Stimulated activated CD4-positive, alpha-beta T cell treated with anti-CD3 and anti-CD28 coated beads, Interleukin-1b, Interleukin-23, amount 100 ng/mL, for 48 hours (primary cell): ENCODE measurements around the gene UBL4B.

Experiments used
- DNase-seq: peaks from one replicate; pipeline ENCODE4 v3.0.0-alpha.2; 2020

The UBL4B gene

GRCh38 chr1:110118636-110119396, 6.6 kb downstream of the UBL4B start:
- DNase-seq, result peak; percentile 59

- DNase-seq, result no peak
These were observed 7.6 kb downstream of the UBL4B start for GRCh38 chr1:110119843-110120242.

- DNase-seq, result no peak
These were observed 8.8 kb downstream of the UBL4B start for GRCh38 chr1:110120960-110121561.

GRCh38 chr1:110123224-110123623, 11.0 kb downstream of the UBL4B start:
- no peak for DNase-seq

- no peak for DNase-seq
These were observed 13.6 kb downstream of the UBL4B start for GRCh38 chr1:110125810-110126209.

GRCh38 chr1:110130113-110130591, 17.9 kb downstream of the UBL4B start:
- no peak for DNase-seq

GRCh38 chr1:110130989-110131388, 18.7 kb downstream of the UBL4B start:
- DNase-seq, result no peak

- DNase-seq, result no peak
These were observed 20.4 kb downstream of the UBL4B start for GRCh38 chr1:110132682-110133081.

GRCh38 chr1:110133436-110133835, 21.2 kb downstream of the UBL4B start:
- DNase-seq, result no peak

- no peak for DNase-seq
These were observed 21.9 kb downstream of the UBL4B start for GRCh38 chr1:110134050-110134595.

GRCh38 chr1:110135246-110135645, 23.0 kb downstream of the UBL4B start:
- no peak for DNase-seq

- no peak for DNase-seq
These were observed 23.4 kb downstream of the UBL4B start for GRCh38 chr1:110135666-110136065.

GRCh38 chr1:110136911-110137310, 24.7 kb downstream of the UBL4B start:
- peak; percentile 29 for DNase-seq

GRCh38 chr1:110138956-110139355, 26.7 kb downstream of the UBL4B start:
- DNase-seq, result no peak

GRCh38 chr1:110144366-110144765, 32.1 kb downstream of the UBL4B start:
- no peak for DNase-seq

- DNase-seq, result no peak
These were observed 36.7 kb downstream of the UBL4B start for GRCh38 chr1:110148961-110149360.

GRCh38 chr1:110150330-110151174, 38.3 kb downstream of the UBL4B start, which contains the start of gene SLC6A17:
TSS of gene SLC6A17 (plus strand) at chr1:110150494. CDS start at chr1:110166930, 16,436 bp downstream.
- peak; percentile 68 for DNase-seq

- DNase-seq, result no peak
These were observed 39.0 kb downstream of the UBL4B start for GRCh38 chr1:110151175-110151669.

GRCh38 chr1:110152133-110152785, 40.0 kb downstream of the UBL4B start:
- no peak for DNase-seq

- DNase-seq, result no peak
These were observed 41.2 kb downstream of the UBL4B start for GRCh38 chr1:110153407-110153950.

GRCh38 chr1:110155878-110156522, 43.8 kb downstream of the UBL4B start:
- peak; percentile 31 for DNase-seq
